K562 (cell line): ENCODE data around the gene CHI3L1. TPM values are rescaled to one million over a fixed set of nuclear protein-coding genes. Genes with fewer than 3 reads are reported as not detected.

ENCODE experiments used
- DPF2 ChIP-seq: fragments of 450-650 bp; IDR thresholded peaks from 2 replicates; pipeline ENCODE4 v1.6.1; 2016
- FOS ChIP-seq: IDR thresholded peaks from 3 replicates; pipeline ENCODE4 v1.6.1; 2011; ENCODE audit not compliant: insufficient read length; ENCODE audit errors: extremely low read depth
- HBP1 ChIP-seq: fragments of 450-650 bp; formaldehyde crosslinking; IDR thresholded peaks from 2 replicates; pipeline ENCODE4 v1.4.0; 2022; ENCODE audit warnings: missing genetic modification characterization
- HNRNPH1 ChIP-seq: fragments of 200-400 bp; formaldehyde crosslinking; optimal IDR thresholded peaks from 2 replicates; pipeline ENCODE3; 2017; ENCODE audit warnings: low read depth, mild to moderate bottlenecking, low read length, moderate library complexity
- IFI16 ChIP-seq: fragments of 250-450 bp; sonication (Bioruptor Pico); IDR thresholded peaks from 2 replicates; pipeline ENCODE4 v2.1.2; 2022; ENCODE audit warnings: mild to moderate bottlenecking, inconsistent platforms
- KAT2B ChIP-seq: IDR thresholded peaks from one replicate; pipeline ENCODE4 v1.6.1; 2012; ENCODE audit warnings: low read depth, mild to moderate bottlenecking, control low read depth, inconsistent platforms, low read length, moderate library complexity
- RFX1 ChIP-seq: fragments of 450-650 bp; IDR thresholded peaks from 2 replicates; pipeline ENCODE4 v1.6.1; 2016; ENCODE audit warnings: mild to moderate bottlenecking, moderate library complexity
- RNF2 ChIP-seq: sonication (generic); IDR thresholded peaks from 2 replicates; pipeline ENCODE4 v1.6.1; 2016
- SOX6 ChIP-seq: fragments of 450-650 bp; IDR thresholded peaks from 2 replicates; pipeline ENCODE4 v1.6.1; 2014; ENCODE audit warnings: mild to moderate bottlenecking
- SRSF9 ChIP-seq: fragments of 200-400 bp; formaldehyde crosslinking; IDR thresholded peaks from 2 replicates; pipeline ENCODE4 v1.6.1; 2017; ENCODE audit warnings: low read depth, low read length, borderline replicate concordance
- TAF9B ChIP-seq: fragments of 450-650 bp; IDR thresholded peaks from 2 replicates; pipeline ENCODE4 v1.6.1; 2018; ENCODE audit warnings: mild to moderate bottlenecking; ENCODE audit not compliant: partially characterized antibody
- TRIM24 ChIP-seq, 2 experiments: fragments of 450-650 bp; IDR thresholded peaks; 2 replicates each; pipeline ENCODE4 v1.6.1; 2016
- ZMIZ1 ChIP-seq, 2 experiments: fragments of 150-350 bp in 1 of 2; IDR thresholded peaks; 2 replicates each; pipeline ENCODE4 v1.6.1; 2012 to 2016; ENCODE audit warnings: low read depth in 2 of 2, low read length in 2 of 2, mild to moderate bottlenecking in 1 of 2, moderate library complexity in 1 of 2
- ZNF212 ChIP-seq: fragments of 450-650 bp; formaldehyde crosslinking; IDR thresholded peaks from 2 replicates; pipeline ENCODE4 v1.4.0; 2020; ENCODE audit warnings: mild to moderate bottlenecking
- ZNF316 ChIP-seq: fragments of 450-650 bp; IDR thresholded peaks from 2 replicates; pipeline ENCODE4 v1.6.1; 2016
- polyA plus RNA-seq, 8 experiments: library from polyadenylated mRNA; depleted of rRNA in 4 of 8; stranded (reverse) in 5 of 8; unstranded in 3 of 8; fragments of >200 nt; fragmentation: Nextera tagmentation in 2 of 8; fragmentation: Illumina TruSeq in 1 of 8; extraction: Ambion mirVana in 2 of 8; extraction: Trizol in 1 of 8; gene quantifications; 2 replicates each; pipeline versions ENCODE4 v1.2.1 to v1.2.3, GENCODE V29; 2011 to 2014; ENCODE audit warnings: inconsistent platforms in 1 of 8, missing spikeins in 1 of 8
- total RNA-seq, 7 experiments: library from RNA; depleted of rRNA in 6 of 7; stranded (reverse); fragments of >200 nt in 6 of 7; fragmentation: Illumina TruSeq in 2 of 7; extraction: Trizol in 2 of 7; gene quantifications; 2 replicates each; pipeline versions ENCODE4 v1.2.1 to v1.2.3, GENCODE V29; 2011 to 2021; ENCODE audit warnings: low replicate concordance in 1 of 7

Gene CHI3L1
- total and polyA plus RNA-seq, 9 of the 15 experiments (the other 6 are each of a cell fraction or from before 2014, with no cell fraction given) = not detected

GRCh38 chr1:203181586-203182386 is 4.7 kb downstream of the CHI3L1 start (continued):
- no peak for TF ChIP-seq ZMIZ1 (IDR thresholded peaks at IDR 0.05; ENCODE audit: low read depth in 2 of 2, low read length in 2 of 2)
- no peak for TF ChIP-seq HBP1 (CRISPR knock-in tag)
- TF ChIP-seq TRIM24 (IDR thresholded peaks at IDR 0.05) = no peak
- no peak for TF ChIP-seq KAT2B
- no peak for TF ChIP-seq RNF2
- TF ChIP-seq SOX6 = no peak
- TF ChIP-seq DPF2 = no peak
- TF ChIP-seq ZNF212 (CRISPR knock-in tag) = no peak
- TF ChIP-seq FOS = no peak
- TF ChIP-seq TAF9B = no peak
- TF ChIP-seq RFX1 = no peak
- no peak for TF ChIP-seq ZNF316
- TF ChIP-seq HNRNPH1 = no peak
- TF ChIP-seq SRSF9 = no peak
- no peak for TF ChIP-seq IFI16 (CRISPR knock-in tag)
